HFF-Myc (cell line): ENCODE results near the gene TIMP3.

Experiments used
- DNase-seq: peaks from one replicate; pipeline ENCODE4 v3.0.0-alpha.2; 2011; ENCODE audit warnings: low read depth; ENCODE audit errors: extremely low read depth
- H3K4me3 ChIP-seq: replicated peaks from 2 replicates; pipeline ENCODE4 v1.5.1; 2011; ENCODE audit warnings: low read depth, mild to moderate bottlenecking, control low read depth, low read length
- CTCF ChIP-seq: IDR thresholded peaks from 2 replicates; pipeline ENCODE4 v1.5.1; 2012; ENCODE audit warnings: mild to moderate bottlenecking, low read depth, low read length, control low read depth; ENCODE audit errors: missing control alignments

TIMP3 gene

GRCh38 chr22:32877196-32877595 is 75.7 kb downstream of the TIMP3 start:
- no peak overlapping the region for H3K4me3 ChIP-seq
- no peak for DNase-seq
- no peak for TF ChIP-seq CTCF

GRCh38 chr22:32879550-32879949 is 78.0 kb downstream of the TIMP3 start:
- H3K4me3 ChIP-seq = no peak overlapping the region
- DNase-seq = no peak
- TF ChIP-seq CTCF = no peak

GRCh38 chr22:32880061-32880460 is 78.6 kb downstream of the TIMP3 start:
- no peak for DNase-seq
- H3K4me3 ChIP-seq = no peak overlapping the region
- no peak for TF ChIP-seq CTCF

GRCh38 chr22:32880505-32880892 is 79.0 kb downstream of the TIMP3 start:
- DNase-seq = no peak
- TF ChIP-seq CTCF = no peak
- no peak overlapping the region for H3K4me3 ChIP-seq

GRCh38 chr22:32880893-32881596 is 79.5 kb downstream of the TIMP3 start:
- no peak for TF ChIP-seq CTCF
- no peak overlapping the region for H3K4me3 ChIP-seq
- DNase-seq = no peak

GRCh38 chr22:32882360-32882755 is 80.9 kb downstream of the TIMP3 start:
- H3K4me3 ChIP-seq = no peak overlapping the region
- TF ChIP-seq CTCF = no peak
- no peak for DNase-seq
